Subcutaneous abdominal adipose tissue (tissue), 5 donors: ENCODE measurements around the gene TMEM200B.

Experiments
- H3K27ac ChIP-seq: one replicate; pipeline ENCODE4 v1.7.0; 2013; ENCODE audit warnings: low read depth, mild to moderate bottlenecking, inconsistent platforms, low read length, moderate library complexity
- H3K27me3 ChIP-seq, 5 donors: one replicate each; pipeline ENCODE4 v1.7.0; 2013; ENCODE audit warnings: low read length in 5 of 5, inconsistent platforms in 1 of 5; ENCODE audit not compliant: control insufficient read depth in 5 of 5, insufficient read depth in 4 of 5
- H3K36me3 ChIP-seq, 5 donors: one replicate each; pipeline ENCODE4 v1.7.0; 2013; ENCODE audit warnings: low read length in 5 of 5; ENCODE audit not compliant: control insufficient read depth in 5 of 5, insufficient read depth in 5 of 5
- H3K4me1 ChIP-seq, 5 donors: one replicate each; pipeline ENCODE4 v1.7.0; 2013; ENCODE audit warnings: low read length in 5 of 5, mild to moderate bottlenecking in 3 of 5, moderate library complexity in 1 of 5; ENCODE audit not compliant: control insufficient read depth in 5 of 5, insufficient read depth in 5 of 5
- H3K4me3 ChIP-seq, 5 donors: one replicate each; pipeline ENCODE4 v1.7.0; 2013; ENCODE audit warnings: low read length in 5 of 5, low read depth in 1 of 5
- H3K9ac ChIP-seq, 5 donors: one replicate each; pipeline ENCODE4 v1.7.0; 2013; ENCODE audit warnings: low read length in 5 of 5, mild to moderate bottlenecking in 4 of 5, moderate library complexity in 3 of 5
- H3K9me3 ChIP-seq, 5 donors: one replicate each; pipeline ENCODE4 v1.7.0; 2013; ENCODE audit warnings: low read length in 5 of 5; ENCODE audit not compliant: control insufficient read depth in 5 of 5
- donor health status: healthy.
- donor health status: healthy.
- donor health status: healthy.
- donor health status: healthy.
- donor health status: healthy.

TMEM200B gene

GRCh38 chr1:29123053-29123886 lies 433 bp downstream of the TMEM200B start:
- H3K4me3 ChIP-seq = peak overlapping the region; percentile 53 to 79 (median 74)
- H3K27me3 ChIP-seq = no peaks in the 10 kb centered on the region
- peaks cover 0 to 3% (median 0%) of the 10 kb centered on the region in 5 donors for H3K36me3 ChIP-seq
- H3K4me1 ChIP-seq = peaks cover 0 to 48% (median 42%) of the 10 kb centered on the region in 5 donors
- peak overlapping the region; percentile 62 for H3K27ac ChIP-seq
- no peaks in the 10 kb centered on the region for H3K9me3 ChIP-seq
- peak overlapping the region; percentile 63 to 89 (median 73) for H3K9ac ChIP-seq

GRCh38 chr1:29122682-29123052 lies 1.0 kb downstream of the TMEM200B start:
- no peaks in the 10 kb centered on the region for H3K9me3 ChIP-seq
- H3K9ac ChIP-seq = peak overlapping the region in 4 of 5 donors; percentile 70 to 89 (median 80)
- no peaks in the 10 kb centered on the region for H3K27me3 ChIP-seq
- H3K4me3 ChIP-seq = peak overlapping the region in 4 of 5 donors; percentile 64 to 79 (median 74)
- peaks cover 0 to 6% (median 3%) of the 10 kb centered on the region in 5 donors for H3K36me3 ChIP-seq
- H3K4me1 ChIP-seq = peaks cover 1 to 49% (median 44%) of the 10 kb centered on the region in 5 donors
- peak overlapping the region; percentile 62 for H3K27ac ChIP-seq

GRCh38 chr1:29121936-29122681 lies 1.6 kb downstream of the TMEM200B start:
- Histone ChIP-seq H3K4me3 (peak overlapping the region in 4 of 5 donors; percentile 64 to 79 (median 74)), H3K27ac (peak overlapping the region; percentile 62), H3K9me3 (no peaks in the 10 kb centered on the region), H3K36me3 (peaks cover 0 to 10% (median 4%) of the 10 kb centered on the region in 5 donors), H3K27me3 (no peaks in the 10 kb centered on the region), H3K9ac (peak overlapping the region in 4 of 5 donors; percentile 70 to 89 (median 80)), H3K4me1 (peaks cover 1 to 55% (median 44%) of the 10 kb centered on the region in 5 donors)

- Histone ChIP-seq H3K9me3 (no peaks in the 10 kb centered on the region), H3K9ac (peak overlapping the region in 2 of 5 donors; percentile 45 to 89), H3K4me1 (peaks cover 1 to 57% (median 44%) of the 10 kb centered on the region in 5 donors), H3K4me3 (peak overlapping the region in 4 of 5 donors; percentile 64 to 79 (median 74)), H3K36me3 (peaks cover 0 to 12% (median 4%) of the 10 kb centered on the region in 5 donors), H3K27ac (peak overlapping the region; percentile 62), H3K27me3 (no peaks in the 10 kb centered on the region)
Measured at GRCh38 chr1:29121516-29121935, 2.2 kb downstream of the TMEM200B start.

GRCh38 chr1:29120947-29121485 lies 2.7 kb downstream of the TMEM200B start:
- Histone ChIP-seq H3K9ac (peak overlapping the region in 1 of 5 donors; percentile 41), H3K9me3 (no peaks in the 10 kb centered on the region), H3K27ac (peak overlapping the region; percentile 23), H3K4me3 (peak overlapping the region in 4 of 5 donors; percentile 38 to 75 (median 57)), H3K36me3 (peaks cover 0 to 12% (median 8%) of the 10 kb centered on the region in 5 donors), H3K27me3 (no peaks in the 10 kb centered on the region), H3K4me1 (peaks cover 1 to 57% (median 44%) of the 10 kb centered on the region in 5 donors)

GRCh38 chr1:29120367-29120766 lies 3.3 kb downstream of the TMEM200B start:
- Histone ChIP-seq H3K27ac (peak overlapping the region; percentile 50), H3K36me3 (peaks cover 0 to 17% (median 13%) of the 10 kb centered on the region in 5 donors), H3K9ac (no peak overlapping the region), H3K4me1 (peaks cover 1 to 57% (median 44%) of the 10 kb centered on the region in 5 donors), H3K27me3 (no peaks in the 10 kb centered on the region), H3K9me3 (no peaks in the 10 kb centered on the region), H3K4me3 (no peak overlapping the region)

- H3K9me3 ChIP-seq = no peaks in the 10 kb centered on the region
- no peaks in the 10 kb centered on the region for H3K27me3 ChIP-seq
- H3K27ac ChIP-seq = peak overlapping the region; percentile 50
- H3K4me3 ChIP-seq = no peak overlapping the region
- H3K36me3 ChIP-seq = peaks cover 0 to 19% (median 13%) of the 10 kb centered on the region in 5 donors
- peak overlapping the region in 1 of 5 donors; percentile 52 for H3K9ac ChIP-seq
- peaks cover 1 to 51% (median 39%) of the 10 kb centered on the region in 5 donors for H3K4me1 ChIP-seq
Measured at GRCh38 chr1:29119121-29119929, 4.4 kb downstream of the TMEM200B start.

- Histone ChIP-seq H3K36me3 (peaks cover 4 to 35% (median 29%) of the 10 kb centered on the region in 5 donors), H3K27ac (peak overlapping the region; percentile 65), H3K9me3 (no peaks in the 10 kb centered on the region), H3K4me3 (no peak overlapping the region), H3K9ac (peak overlapping the region in 2 of 5 donors; percentile 35 to 53), H3K27me3 (no peaks in the 10 kb centered on the region), H3K4me1 (peaks cover 1 to 34% (median 22%) of the 10 kb centered on the region in 5 donors)
Measured at GRCh38 chr1:29117381-29117780, 6.3 kb downstream of the TMEM200B start.

GRCh38 chr1:29114654-29115053 lies 9.0 kb downstream of the TMEM200B start:
- Histone ChIP-seq H3K4me3 (no peak overlapping the region), H3K9me3 (no peaks in the 10 kb centered on the region), H3K36me3 (peaks cover 4 to 44% (median 32%) of the 10 kb centered on the region in 5 donors), H3K4me1 (peaks cover 1 to 14% (median 8%) of the 10 kb centered on the region in 5 donors), H3K9ac (no peak overlapping the region), H3K27me3 (no peaks in the 10 kb centered on the region), H3K27ac (no peak overlapping the region)
